B cell (primary cell): ENCODE data around the gene OR11L1. TPM values are rescaled to one million over a fixed set of nuclear protein-coding genes. Genes with fewer than 3 reads are reported as not detected.
A peak's percentile ranks its signal among the peaks of the same experiment; 100 is the strongest.

Experiments used
- ATAC-seq: fragments of 200-7000 bp; cut with Tn5 transposase; one replicate; pipeline ENCODE4 v1.10.0; 2021; ENCODE audit warnings: low read depth, mild to moderate bottlenecking, moderate number of reproducible peaks, moderate library complexity
- CTCF ChIA-PET: fragments of 350-600 bp; sonication (Branson Sonifier 250); formaldehyde crosslinking; loops from one replicate; lab custom pipeline; 2021; ENCODE audit warnings: antibody characterized with exemption, inconsistent platforms; lab: Charles Lee
- POLR2A ChIA-PET: fragments of 350-600 bp; sonication (Branson Sonifier 250); formaldehyde crosslinking; loops from one replicate; lab custom pipeline; 2021; ENCODE audit warnings: antibody characterized with exemption; lab: Charles Lee
- DNase-seq: peaks from one replicate; pipeline ENCODE4 v3.0.0; 2013
- H2AFZ ChIP-seq: 2 replicates; pipeline ENCODE4 v1.6.1; 2012; ENCODE audit warnings: mild to moderate bottlenecking, low read depth, low read length; ENCODE audit not compliant: insufficient read depth, poor library complexity, severe bottlenecking
- H3K27ac ChIP-seq, 2 donors: 1 replicate in 1 of 2; 2 replicates in 1 of 2; pipeline ENCODE4 v1.5.1; 2012 to 2013; ENCODE audit warnings: low read length in 2 of 2, mild to moderate bottlenecking in 2 of 2, moderate library complexity in 1 of 2
- H3K27me3 ChIP-seq, 4 experiments: fragments of 200-600 bp in 1 of 4; sonication (generic) in 1 of 4; replicated peaks in 1 of 4; 1 replicate in 2 of 4; 2 replicates in 2 of 4; pipeline versions ENCODE4 v1.6.1 to v1.7.0; 2013 to 2016; ENCODE audit warnings: low read length in 3 of 4, mild to moderate bottlenecking in 2 of 4, mixed read lengths in 1 of 4, moderate library complexity in 1 of 4; ENCODE audit not compliant: insufficient read depth in 4 of 4, control insufficient read depth in 3 of 4; ENCODE audit errors: control extremely low read depth in 1 of 4
- H3K36me3 ChIP-seq, 2 experiments: replicated peaks in 1 of 2; 1 replicate in 1 of 2; 2 replicates in 1 of 2; pipeline versions ENCODE4 v1.6.1 to v1.7.1; 2013; ENCODE audit warnings: low read length in 1 of 2; ENCODE audit not compliant: insufficient read depth in 2 of 2, control insufficient read depth in 1 of 2; ENCODE audit errors: control extremely low read depth in 1 of 2, extremely low read depth in 1 of 2
- H3K4me1 ChIP-seq, 2 donors: fragments of 200-600 bp in 1 of 2; sonication (generic) in 1 of 2; 1 replicate in 1 of 2; 2 replicates in 1 of 2; pipeline versions ENCODE4 v1.5.1 to v1.6.1; 2013 to 2017; ENCODE audit warnings: low read length in 2 of 2; ENCODE audit not compliant: control insufficient read depth in 2 of 2, insufficient read depth in 2 of 2
- H3K4me2 ChIP-seq: replicated peaks from 2 replicates; pipeline ENCODE3; 2012; ENCODE audit warnings: mild to moderate bottlenecking, low read depth, low read length; ENCODE audit not compliant: poor library complexity, severe bottlenecking
- H3K4me3 ChIP-seq, 5 experiments: fragments of 200-600 bp in 1 of 5; sonication (generic) in 1 of 5; 1 replicate in 3 of 5; 2 replicates in 2 of 5; pipeline versions ENCODE4 v1.5.1 to v1.7.0; 2011 to 2016; ENCODE audit warnings: low read length in 4 of 5, mild to moderate bottlenecking in 4 of 5, low read depth in 2 of 5, control low read depth in 1 of 5, moderate library complexity in 1 of 5; ENCODE audit not compliant: insufficient read depth in 1 of 5; ENCODE audit errors: control extremely low read depth in 1 of 5, extremely low read depth in 1 of 5
- H3K79me2 ChIP-seq: fragments of 200-600 bp; sonication (generic); one replicate; pipeline ENCODE4 v1.6.0; 2016; ENCODE audit warnings: low read length; ENCODE audit not compliant: control insufficient read depth, insufficient read depth
- H3K9ac ChIP-seq: fragments of 200-600 bp; sonication (generic); 2 replicates; pipeline ENCODE4 v1.6.1; 2017; ENCODE audit warnings: mild to moderate bottlenecking, low read length, moderate library complexity
- H3K9me3 ChIP-seq, 3 donors: one replicate each; pipeline versions ENCODE4 v1.6.1 to v1.7.1; 2013; ENCODE audit warnings: low read length in 2 of 3; ENCODE audit not compliant: control insufficient read depth in 2 of 3, insufficient read depth in 1 of 3; ENCODE audit errors: control extremely low read depth in 1 of 3
- H4K20me1 ChIP-seq: 2 replicates; pipeline ENCODE4 v1.6.0; 2012; ENCODE audit warnings: mild to moderate bottlenecking, low read length; ENCODE audit not compliant: insufficient read depth, control insufficient read depth, poor library complexity, severe bottlenecking
- H3K27ac Mint-ChIP-seq: one replicate; pipeline ENCODE4 v1.8.0; 2021; ENCODE audit warnings: mixed read lengths
- H3K27me3 Mint-ChIP-seq: one replicate; pipeline ENCODE4 v1.8.0; 2021; ENCODE audit warnings: mixed read lengths
- H3K4me1 Mint-ChIP-seq: one replicate; pipeline ENCODE4 v1.8.0; 2021; ENCODE audit warnings: mixed read lengths
- H3K4me3 Mint-ChIP-seq: one replicate; pipeline ENCODE4 v1.8.0; 2021; ENCODE audit warnings: mixed read lengths
- H3K9me3 Mint-ChIP-seq: one replicate; pipeline ENCODE4 v1.8.0; 2022; ENCODE audit warnings: mixed read lengths; ENCODE audit not compliant: insufficient read depth
- CTCF ChIP-seq: fragments of 200-600 bp; IDR thresholded peaks from one replicate; pipeline ENCODE4 v1.8.0; 2022; ENCODE audit warnings: antibody characterized with exemption, mild to moderate bottlenecking
- EZH2 ChIP-seq: IDR thresholded peaks from 2 replicates; pipeline ENCODE4 v1.6.1; 2012; ENCODE audit warnings: borderline replicate concordance, low read depth, mild to moderate bottlenecking, moderate library complexity, low read length; ENCODE audit not compliant: insufficient read depth, poor library complexity, severe bottlenecking
- WGBS: methylation state at CpG from one replicate; pipeline ENCODE4 v1.1.5; 2013; ENCODE audit warnings: missing lambda C conversion rate; ENCODE audit not compliant: insufficient coverage; 5-methylcytosine and 5-hydroxymethylcytosine counted together
- intact Hi-C: fragments of 100-400 bp; cut with micrococcal nuclease; formaldehyde crosslinking; loops from one replicate; pipeline ENCODE4 v1.10.0; 2022
- polyA plus RNA-seq: library from polyadenylated mRNA; depleted of rRNA; stranded (reverse); fragments of >200 nt; gene quantifications from 2 replicates; pipeline ENCODE4 v1.2.3, GENCODE V29; 2012
- total RNA-seq, 2 donors: library from RNA; stranded (reverse); fragments of 120-200 nt in 1 of 2; gene quantifications; 1 replicate in 1 of 2; 2 replicates in 1 of 2; pipeline versions ENCODE4 v1.2.3 to v1.2.4, GENCODE V29; 2013 to 2022

Gene OR11L1
- total and polyA plus RNA-seq, 2 donors (not counting 1 experiment from before 2014, with no cell fraction given): not detected

- peak; percentile 76 for ATAC-seq
- peak within 1 kb of the TSS; percentile 45 to 81 (median 66) for H3K4me3 ChIP-seq
- intact Hi-C loops: no loop called here
Observed at GRCh38 chr1:247857069-247857984, 15.6 kb upstream of the OR11L1 start, which contains the start of gene TRIM58. Gene TRIM58, plus strand, starts transcription at chr1:247857187. Its CDS starts 60 bp downstream, at chr1:247857247.

More at GRCh38 chr1:247857069-247857984, 15.6 kb upstream of the OR11L1 start, which contains the start of gene TRIM58:
- H3K36me3 ChIP-seq: no peaks in the 10 kb centered on the region
- peak within 1 kb of the TSS; percentile 76 for H3K4me2 ChIP-seq
- POLR2A ChIA-PET: no interaction called here
- peak within 1 kb of the TSS in 1 of 2 donors; percentile 34 for H3K27ac ChIP-seq
- CTCF ChIA-PET: interaction anchor here (1.0 kb wide), 1 partner anchor 49 kb away, joined by 3 read pairs; no protein-coding TSS in a partner anchor
- H3K27me3 Mint-ChIP-seq: peaks cover 35% of the 10 kb centered on the region
- H3K27me3 ChIP-seq: peaks cover 0 to 7% (median 1%) of the 10 kb centered on the region in 4 experiments
- peak; percentile 57 for DNase-seq
- H3K9me3 Mint-ChIP-seq: no peaks in the 10 kb centered on the region
- peak within 1 kb of the TSS; percentile 86 for H3K4me3 Mint-ChIP-seq
- under 1% methylated on average over 98 of the region's 109 CpGs for WGBS
- peaks cover 0 to 5% (median 0%) of the 10 kb centered on the region in 3 donors for H3K9me3 ChIP-seq
- peaks cover 4 to 8% of the 10 kb centered on the region in 2 donors for H3K4me1 ChIP-seq
- no peaks in the 10 kb centered on the region for H3K79me2 ChIP-seq
- H3K9ac ChIP-seq: peak within 1 kb of the TSS; percentile 74
- H3K4me1 Mint-ChIP-seq: peaks cover 14% of the 10 kb centered on the region
- no peak within 1 kb of the TSS for H3K27ac Mint-ChIP-seq
- no peaks in the 10 kb centered on the region for H4K20me1 ChIP-seq
- peak within 1 kb of the TSS; percentile 91 for H2AFZ ChIP-seq
- no peak for TF ChIP-seq EZH2
- TF ChIP-seq CTCF: peak; percentile 40
